ENCODE results near the gene PKNOX2.
A peak's percentile ranks its signal among the peaks of the same experiment; 100 is the strongest.

The PKNOX2 gene

GRCh38 chr11:125346565-125347260 lies 182.2 kb downstream of the PKNOX2 start:
- no peak for TF ChIP-seq CTCF (conservative IDR thresholded peaks at IDR 0.05; ENCODE audit: control insufficient read depth, insufficient read depth, low read depth, low read length)
- no peak overlapping the region for H3K4me3 ChIP-seq (ENCODE audit: control insufficient read depth, low read depth, low read length)
- DNase-seq (ENCODE audit: low read depth), result no peak

GRCh38 chr11:125347261-125347585 lies 182.7 kb downstream of the PKNOX2 start:
- no peak for DNase-seq (ENCODE audit: low read depth)
- H3K4me3 ChIP-seq (ENCODE audit: control insufficient read depth, low read depth, low read length), result no peak overlapping the region
- no peak for TF ChIP-seq CTCF (conservative IDR thresholded peaks at IDR 0.05; ENCODE audit: control insufficient read depth, insufficient read depth, low read depth, low read length)

DNA sequence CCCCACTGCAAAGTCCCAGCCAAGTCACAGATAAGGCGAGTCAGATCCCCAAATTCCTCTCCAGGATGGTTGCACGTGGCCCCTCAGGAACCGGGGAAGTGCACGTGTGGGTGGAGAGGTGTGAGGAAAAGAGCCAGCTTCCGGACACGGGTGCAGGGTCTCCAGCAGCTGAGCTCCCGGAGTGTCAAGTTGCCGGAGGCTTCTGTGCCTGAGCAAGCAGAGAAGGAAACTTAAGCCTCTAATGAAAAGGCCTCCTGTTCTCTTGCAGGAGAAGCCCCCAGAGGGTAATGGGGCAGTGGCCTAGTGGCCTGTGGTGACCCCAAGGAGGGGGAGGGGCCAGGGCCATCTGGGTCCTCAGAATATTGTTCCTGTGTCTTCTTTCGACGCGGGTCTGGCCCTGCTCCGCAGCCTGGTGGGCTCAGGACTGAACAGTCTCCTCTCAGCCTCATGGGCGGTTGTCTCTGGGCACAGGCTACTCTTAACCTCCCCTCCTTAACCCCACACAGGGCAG lies 183.6 kb downstream of the PKNOX2 start:
- no peak for TF ChIP-seq CTCF (conservative IDR thresholded peaks at IDR 0.05; ENCODE audit: control insufficient read depth, insufficient read depth, low read depth, low read length)
- H3K4me3 ChIP-seq (ENCODE audit: control insufficient read depth, low read depth, low read length), result no peak overlapping the region
- DNase-seq (ENCODE audit: low read depth), result no peak

DNA sequence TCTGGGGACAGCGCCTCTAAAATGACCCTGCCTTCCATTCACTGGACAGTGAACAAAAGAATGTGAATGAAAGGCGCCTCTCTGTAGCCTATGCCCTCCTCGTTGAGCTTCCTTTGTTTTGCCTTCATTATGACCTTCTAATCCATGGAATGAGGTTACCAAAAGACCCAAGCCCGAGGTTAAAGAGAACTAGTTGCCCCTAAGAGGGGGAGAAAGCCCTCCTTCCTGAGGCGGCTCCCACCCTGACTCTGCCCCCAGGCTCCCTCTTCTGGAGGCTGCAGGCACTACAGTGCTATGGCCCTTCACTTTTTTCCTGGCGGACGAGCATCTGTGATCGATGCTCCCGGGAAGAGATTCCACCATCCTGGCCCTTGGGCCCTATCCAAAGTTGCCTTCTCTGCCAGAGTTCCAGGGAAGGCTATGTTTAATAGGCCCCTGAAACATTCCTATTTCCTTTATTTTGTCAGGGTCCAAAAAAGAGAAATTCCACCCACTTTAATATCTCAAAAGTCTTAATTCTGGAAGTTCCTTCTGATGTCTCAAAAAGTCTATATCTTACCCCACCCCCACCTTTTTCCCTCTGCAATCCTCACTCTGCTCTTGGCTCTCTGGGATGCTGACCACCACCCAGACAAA lies 184.2 kb downstream of the PKNOX2 start:
- TF ChIP-seq CTCF (conservative IDR thresholded peaks at IDR 0.05; ENCODE audit: control insufficient read depth, insufficient read depth, low read depth, low read length), result peak; percentile 96
- H3K4me3 ChIP-seq (ENCODE audit: control insufficient read depth, low read depth, low read length), result no peak overlapping the region
- peak; percentile 22 for DNase-seq (ENCODE audit: low read depth)

DNA sequence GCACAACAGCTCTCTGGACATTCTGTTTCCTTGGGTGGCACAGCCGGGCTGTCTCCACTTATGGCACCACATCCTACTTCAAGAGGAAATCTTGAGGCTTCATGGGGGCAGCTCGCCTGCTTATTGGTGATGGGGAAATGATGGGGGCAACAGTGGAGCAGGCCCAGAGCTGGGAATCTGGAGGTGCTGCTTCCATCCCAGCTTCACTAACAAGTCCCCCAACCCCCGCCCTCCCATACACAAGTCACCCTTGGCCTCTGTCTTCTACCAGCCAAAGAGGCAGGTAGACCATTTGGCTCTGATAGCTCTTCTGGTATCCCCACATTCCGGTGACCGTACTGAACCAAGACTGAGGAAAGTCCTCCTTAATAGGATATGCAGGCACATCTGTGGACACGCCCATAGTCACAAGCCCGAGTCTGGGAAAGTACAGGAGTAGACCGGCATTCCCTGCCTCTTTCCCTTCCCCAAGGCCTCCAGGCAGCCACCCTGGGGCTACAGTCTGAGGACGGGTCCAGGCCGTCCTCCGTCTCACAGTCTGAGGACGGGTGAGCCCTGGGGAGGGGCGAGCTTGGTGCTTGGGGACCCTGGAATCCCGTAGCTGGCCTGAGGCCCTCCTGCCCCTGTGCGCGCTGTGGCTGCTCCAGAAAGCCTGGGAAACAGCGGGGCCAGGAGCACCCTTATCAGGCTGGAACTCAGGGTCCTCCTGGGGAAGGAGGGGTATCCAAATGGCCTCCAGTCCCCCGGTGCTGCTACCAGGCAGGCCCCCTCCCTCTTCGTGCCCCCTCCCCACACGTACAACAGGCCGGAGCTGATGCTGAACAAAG lies 185.9 kb downstream of the PKNOX2 start:
- TF ChIP-seq CTCF (conservative IDR thresholded peaks at IDR 0.05; ENCODE audit: control insufficient read depth, insufficient read depth, low read depth, low read length), result no peak
- H3K4me3 ChIP-seq (ENCODE audit: control insufficient read depth, low read depth, low read length), result no peak overlapping the region
- no peak for DNase-seq (ENCODE audit: low read depth)

- TF ChIP-seq CTCF (conservative IDR thresholded peaks at IDR 0.05; ENCODE audit: control insufficient read depth, insufficient read depth, low read depth, low read length), result no peak
- DNase-seq (ENCODE audit: low read depth), result no peak
- H3K4me3 ChIP-seq (ENCODE audit: control insufficient read depth, low read depth, low read length), result no peak overlapping the region
These were observed 186.7 kb downstream of the PKNOX2 start for GRCh38 chr11:125351033-125351867.

Measured in fibroblast of mammary gland (primary cell).